ENCODE results near the gene TP73.
"Not testable (repeated sequence)": the region's sequence is repeated elsewhere in the genome, so short reads cannot be mapped to it uniquely, and the experiment has no call there.

TP73 gene

DNA sequence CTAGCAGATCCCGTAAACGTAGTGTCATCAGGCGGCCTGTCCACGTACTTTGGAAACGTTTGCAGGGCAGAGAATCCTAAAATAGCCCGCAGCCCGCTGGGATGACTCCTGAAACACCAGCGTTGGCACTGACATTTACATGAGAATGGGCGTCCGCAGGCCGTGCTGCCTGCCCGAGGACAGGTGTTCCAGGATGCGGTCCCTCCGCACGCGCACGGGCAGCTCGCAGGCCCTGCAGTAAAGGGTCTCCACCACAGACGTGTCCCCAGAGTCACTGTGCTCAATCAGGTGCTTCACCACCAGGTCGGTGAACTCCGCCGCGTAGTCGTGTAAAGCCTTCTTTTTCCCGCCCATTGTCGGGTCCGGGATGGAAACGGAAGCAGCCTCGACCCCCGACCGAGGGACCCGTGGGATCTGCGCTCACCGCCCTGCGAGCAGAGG is 94.1 kb downstream of the TP73 start:
- peak in 2 of 3 experiments; percentile 41 to 50 for DNase-seq

DNA sequence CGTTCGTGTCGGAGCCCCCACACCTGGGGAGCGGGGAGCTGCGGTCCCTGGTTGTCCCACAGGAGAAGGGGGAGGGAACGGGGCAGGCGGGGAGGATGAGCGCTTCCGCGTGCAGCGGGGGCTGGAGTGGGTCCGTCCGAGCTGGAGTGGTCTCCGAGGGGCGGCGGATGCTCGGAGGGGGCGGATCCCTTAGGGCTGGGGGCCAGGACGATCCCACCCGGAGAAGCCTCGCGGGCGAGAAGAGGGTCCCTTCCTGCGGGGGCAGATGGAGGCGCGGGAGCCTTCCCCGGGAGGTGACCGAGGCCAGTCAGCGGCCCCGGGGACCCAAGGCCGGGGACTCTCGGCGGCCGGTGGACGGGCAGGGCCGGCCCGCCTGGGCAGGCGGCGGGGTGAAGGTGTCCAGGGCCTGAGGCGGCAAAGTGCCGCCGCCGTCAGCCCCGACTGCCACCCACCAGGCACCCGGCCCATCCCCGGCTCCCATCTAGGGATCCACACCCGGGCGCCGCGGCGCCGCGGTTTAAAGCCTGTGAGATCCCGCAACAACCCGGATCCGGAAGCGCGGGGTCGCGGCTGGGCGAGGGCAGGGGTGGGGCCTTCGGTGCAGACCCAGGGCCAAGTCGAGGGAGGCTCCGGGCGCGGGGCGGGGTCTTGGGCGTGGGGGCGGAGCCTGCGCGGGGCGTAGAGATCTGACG is 94.7 kb downstream of the TP73 start:
- peak in 2 of 3 experiments; percentile 88 to 91 for DNase-seq

DNA sequence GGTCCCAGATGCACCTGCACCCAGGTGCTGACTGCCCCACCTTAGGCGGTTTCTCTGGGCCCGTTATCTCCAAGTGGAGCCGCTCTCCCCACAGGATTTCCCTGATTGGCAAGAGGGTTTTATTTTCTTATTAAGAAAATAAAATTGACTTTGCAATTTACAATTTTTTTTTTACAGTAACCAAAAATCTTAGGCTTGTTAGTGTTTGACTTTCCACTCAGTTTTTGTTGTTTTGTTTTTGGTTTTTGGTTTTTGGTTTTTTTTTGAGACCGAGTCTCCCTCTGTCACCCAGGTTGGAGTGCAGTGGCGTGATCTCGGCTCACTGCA is 95.2 kb downstream of the TP73 start:
- no peak for DNase-seq

GRCh38 chr1:3747903-3748302 is 95.6 kb downstream of the TP73 start:
- peak in 1 of 3 experiments; percentile 22 for DNase-seq

DNA sequence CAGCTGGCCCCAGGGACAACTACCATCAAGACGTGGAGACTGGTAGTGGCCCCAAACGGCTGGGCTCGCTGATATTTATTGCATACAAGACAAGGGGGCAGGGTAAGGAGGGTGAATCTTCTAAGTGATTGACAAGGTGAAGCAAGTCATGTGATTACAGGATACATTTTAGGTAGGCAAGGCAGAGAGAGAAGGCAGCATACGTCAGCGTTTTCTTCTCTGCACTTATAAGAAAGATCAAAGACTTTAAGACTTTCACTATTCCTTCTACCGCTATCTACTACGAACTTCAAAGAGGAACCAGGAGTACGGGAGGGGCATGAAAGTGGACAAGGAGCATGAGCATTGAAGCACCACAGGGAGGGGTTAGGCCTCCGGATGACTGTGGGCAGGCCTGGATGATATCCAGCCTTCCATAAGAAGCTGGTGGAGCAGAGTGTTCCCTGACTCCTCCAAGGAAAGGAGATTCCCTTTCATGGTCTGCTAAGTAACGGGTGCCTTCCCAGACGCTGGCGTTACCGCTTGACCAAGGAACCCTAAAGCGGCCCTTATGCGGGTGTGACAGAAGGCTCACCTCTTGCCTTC is 96.1 kb downstream of the TP73 start:
- not testable (repeated sequence) for DNase-seq

DNA sequence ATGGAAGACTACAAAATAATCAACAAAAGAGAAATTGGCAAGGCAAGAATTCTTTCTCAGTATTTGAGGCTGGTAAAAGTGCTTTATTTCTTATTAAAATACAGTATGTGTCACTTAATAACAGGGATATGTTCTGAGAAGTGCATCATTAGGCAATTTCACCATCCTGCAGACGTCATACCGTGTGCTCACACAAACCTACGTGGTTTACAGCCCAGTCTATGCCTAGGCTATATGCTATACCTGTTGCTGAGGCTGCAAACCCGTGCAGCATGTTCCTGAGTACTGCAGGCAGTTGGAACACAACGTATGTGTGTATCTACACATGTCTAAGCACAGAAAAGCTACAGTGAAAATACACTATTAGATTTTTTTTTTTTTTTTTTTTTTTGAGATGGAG is 97.2 kb downstream of the TP73 start:
- no peak for DNase-seq

DNA sequence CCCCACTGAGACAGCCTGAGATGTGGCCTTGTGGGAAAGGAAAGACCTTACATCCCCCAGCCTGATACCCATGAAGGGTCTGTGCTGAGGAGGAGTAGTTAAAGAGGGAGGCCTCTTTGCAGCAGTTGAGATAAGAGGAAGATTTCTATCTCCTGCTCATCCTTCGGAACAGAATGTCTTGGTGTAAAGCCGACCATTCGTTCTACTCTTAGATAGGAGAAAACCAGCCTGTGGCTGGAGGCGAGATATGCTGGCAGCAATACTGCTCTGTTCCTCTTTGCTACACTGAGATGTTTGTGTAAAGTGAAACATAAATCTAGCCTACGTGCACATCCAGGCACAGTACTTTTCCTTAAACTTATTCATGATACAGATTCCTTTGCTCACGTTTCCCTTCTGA is 98.4 kb downstream of the TP73 start:
- DNase-seq = no peak

- DNase-seq = no peak
Observed at GRCh38 chr1:3752400-3752945, 100.2 kb downstream of the TP73 start, which contains the start of gene CCDC27. Gene CCDC27, plus strand, starts transcription at chr1:3752450. Its CDS starts 32 bp downstream, at chr1:3752482.

DNA sequence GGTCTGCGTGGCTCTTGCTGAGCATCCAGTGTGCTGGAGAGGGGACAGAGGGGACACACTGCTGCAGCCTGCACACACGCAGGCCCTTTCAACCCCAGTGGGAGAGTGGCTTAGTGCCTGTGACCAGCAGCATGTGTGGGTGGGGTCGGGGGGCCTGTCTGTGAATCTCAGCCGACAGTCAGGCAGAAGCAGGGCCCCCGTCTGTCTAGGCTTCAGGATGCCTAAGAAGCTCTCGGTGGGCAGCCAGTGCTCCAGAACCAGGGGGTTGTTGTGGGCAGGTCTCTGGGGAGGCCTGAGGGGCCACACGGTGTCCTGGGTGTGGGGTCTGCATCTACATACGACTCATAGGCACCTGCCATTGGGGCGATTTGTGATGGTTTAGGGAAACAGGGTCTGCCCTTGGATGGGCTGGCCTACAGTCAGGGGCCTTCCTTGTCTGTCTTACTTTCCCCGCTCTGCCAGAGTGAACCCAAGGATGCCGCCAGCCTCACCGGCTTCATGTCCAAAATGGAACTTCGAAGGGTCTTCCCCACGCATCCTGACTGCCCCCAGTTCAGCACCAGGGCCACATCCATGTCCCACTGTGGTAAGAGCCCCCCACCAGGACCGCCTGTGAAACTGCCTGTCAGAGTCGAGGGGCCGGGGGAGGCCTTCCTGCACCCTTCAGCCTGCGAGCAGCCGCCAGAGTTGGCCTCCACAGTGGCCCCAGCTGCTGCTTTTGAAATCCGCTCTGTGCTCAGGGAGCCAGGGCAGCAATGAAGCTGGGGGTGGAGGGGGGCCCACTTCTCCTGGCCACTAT is 101.5 kb downstream of the TP73 start:
- no peak for DNase-seq

GRCh38 chr1:3756394-3756793 is 104.1 kb downstream of the TP73 start:
- DNase-seq = no peak

GRCh38 chr1:3759164-3759563 is 106.8 kb downstream of the TP73 start:
- no peak for DNase-seq

GRCh38 chr1:3759796-3760195 is 107.5 kb downstream of the TP73 start:
- DNase-seq = no peak

DNA sequence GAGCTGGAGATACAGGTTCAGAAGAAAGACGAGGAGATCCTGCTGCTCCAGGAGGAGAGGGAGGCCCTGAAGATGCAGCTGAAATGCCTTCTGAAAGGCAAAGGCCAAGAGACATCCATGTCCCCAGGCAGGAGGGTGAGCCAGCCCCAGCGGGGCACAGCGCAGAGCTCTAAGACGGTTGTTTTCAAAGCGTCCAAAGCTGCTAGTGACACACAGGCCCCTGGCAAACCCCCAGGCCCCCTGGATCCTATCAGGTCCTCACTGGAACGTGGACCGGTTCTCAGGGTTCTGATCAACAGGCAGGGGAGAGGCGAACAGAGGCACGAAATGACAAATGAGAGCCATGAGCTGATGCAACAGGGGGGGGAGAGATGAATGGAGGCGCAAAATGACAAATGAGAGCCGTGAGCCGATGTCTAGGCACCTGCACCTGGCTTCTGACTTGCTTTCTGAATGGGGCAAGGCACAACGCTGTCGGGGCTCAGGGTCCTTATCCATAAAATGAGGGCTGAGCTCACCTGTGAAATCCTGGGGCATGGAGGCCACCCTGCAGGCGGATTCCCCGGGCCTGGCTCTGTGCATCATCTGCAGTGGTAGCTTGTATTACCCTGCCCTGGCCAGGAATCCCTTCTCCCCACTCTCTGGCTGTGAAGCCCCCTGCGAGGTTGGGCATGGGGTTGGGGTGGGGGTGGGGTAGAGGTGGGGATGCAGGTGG is 109.1 kb downstream of the TP73 start:
- no peak for DNase-seq

DNA sequence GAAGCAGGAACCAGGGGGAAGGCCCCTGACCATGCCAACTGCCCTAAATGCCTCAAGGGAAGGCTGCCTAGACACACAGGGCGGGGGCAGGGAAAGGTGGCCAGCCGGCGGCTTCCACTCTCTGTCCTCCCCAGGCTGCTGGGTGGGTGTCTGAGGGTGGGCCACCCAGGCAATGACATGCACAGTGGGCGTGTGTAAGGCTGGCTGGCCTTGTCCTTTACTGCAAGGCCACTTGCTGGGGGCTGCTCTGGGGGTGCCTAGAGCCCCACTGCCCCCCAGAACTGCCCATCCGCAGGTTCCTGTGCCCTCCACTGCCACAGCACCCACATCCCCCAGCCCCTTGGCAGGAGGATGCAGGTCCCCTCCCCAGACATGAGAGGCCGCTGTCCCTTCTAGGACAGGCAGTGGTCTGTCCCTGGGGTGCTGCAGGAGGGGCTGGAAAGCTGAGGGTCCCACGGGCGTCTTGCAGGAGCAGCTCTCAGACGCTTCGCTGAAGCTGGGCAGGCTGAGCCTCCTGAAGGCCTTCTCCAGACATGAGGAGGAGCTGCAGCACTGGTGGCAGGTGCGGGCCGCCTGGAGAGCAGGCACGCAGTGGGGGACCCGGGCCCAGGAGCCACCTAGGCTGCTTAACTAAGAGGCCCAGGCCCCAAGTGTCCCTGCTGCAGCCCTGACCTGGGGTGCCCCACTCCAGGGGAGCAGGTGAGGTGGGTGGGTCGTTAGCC is 110.0 kb downstream of the TP73 start:
- DNase-seq = no peak

GRCh38 chr1:3762873-3763228 is 110.5 kb downstream of the TP73 start:
- no peak for DNase-seq

DNA sequence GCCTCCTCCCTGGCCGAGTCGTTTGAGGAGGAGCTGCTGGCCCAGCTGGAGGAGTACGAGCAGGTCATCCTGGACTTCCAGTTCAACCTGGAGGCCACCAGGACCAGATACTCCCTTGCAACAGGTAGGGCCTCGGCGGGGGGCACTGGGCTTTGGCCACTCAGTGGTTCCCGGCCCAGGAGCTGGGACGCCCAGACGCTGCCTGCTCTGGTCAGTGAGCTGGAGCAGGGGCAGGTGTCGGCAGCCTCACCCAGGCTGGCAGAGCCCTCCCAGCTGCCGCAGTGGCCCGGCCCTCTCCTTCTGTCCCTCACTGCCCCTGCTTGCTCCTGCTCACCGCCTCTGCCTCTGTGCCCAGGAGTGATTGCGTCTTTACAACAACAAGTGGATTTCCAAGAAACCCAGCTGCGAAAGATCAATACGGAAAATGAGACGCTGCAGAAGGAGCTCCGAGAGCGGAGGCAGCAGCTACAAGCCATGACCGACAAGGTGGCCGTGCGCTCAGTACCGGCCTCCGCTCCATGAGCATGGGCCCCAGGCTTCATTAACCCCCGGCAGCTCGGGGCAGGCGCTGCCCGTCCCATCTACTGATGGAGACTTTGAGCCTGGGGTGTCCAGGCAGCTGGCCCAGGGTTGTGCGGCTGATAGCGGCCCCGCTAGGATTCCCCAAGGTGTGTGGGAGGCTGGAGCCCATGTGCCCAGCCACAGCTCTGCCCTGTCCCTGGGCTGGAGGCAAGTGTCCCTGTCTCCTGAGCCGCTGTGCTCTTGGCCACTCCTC is 111.2 kb downstream of the TP73 start:
- DNase-seq = no peak

GRCh38 chr1:3767328-3767925 is 115.1 kb downstream of the TP73 start:
- no peak for DNase-seq

DNA sequence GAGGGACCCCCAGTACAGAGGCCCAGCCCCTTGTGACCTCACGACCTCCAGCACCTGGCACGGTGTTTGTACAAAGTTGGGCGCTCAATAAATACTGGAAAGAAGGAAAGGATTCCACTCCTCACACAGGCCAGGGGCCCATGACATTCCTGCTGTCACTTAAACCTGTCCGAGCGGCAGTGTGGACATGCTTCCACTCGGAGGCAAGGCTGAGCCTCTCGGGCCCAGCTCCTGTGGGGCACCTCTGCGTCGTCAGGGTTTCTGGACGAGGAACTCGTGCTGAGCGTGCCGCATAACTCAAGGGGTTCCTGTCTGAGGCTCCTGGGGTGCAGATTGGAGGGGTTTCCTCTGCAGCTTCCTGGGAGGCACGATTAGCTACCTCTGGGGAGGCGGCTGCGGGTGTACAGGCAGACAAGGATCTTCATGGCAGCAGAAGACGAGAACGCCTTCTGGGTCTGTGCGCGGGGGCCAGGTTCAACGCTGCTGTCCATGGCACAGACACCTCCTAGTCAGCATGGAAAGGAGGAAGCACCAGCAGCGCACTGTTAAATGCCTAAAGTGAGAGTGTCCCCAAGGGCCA is 116.6 kb downstream of the TP73 start:
- no peak for DNase-seq

DNA sequence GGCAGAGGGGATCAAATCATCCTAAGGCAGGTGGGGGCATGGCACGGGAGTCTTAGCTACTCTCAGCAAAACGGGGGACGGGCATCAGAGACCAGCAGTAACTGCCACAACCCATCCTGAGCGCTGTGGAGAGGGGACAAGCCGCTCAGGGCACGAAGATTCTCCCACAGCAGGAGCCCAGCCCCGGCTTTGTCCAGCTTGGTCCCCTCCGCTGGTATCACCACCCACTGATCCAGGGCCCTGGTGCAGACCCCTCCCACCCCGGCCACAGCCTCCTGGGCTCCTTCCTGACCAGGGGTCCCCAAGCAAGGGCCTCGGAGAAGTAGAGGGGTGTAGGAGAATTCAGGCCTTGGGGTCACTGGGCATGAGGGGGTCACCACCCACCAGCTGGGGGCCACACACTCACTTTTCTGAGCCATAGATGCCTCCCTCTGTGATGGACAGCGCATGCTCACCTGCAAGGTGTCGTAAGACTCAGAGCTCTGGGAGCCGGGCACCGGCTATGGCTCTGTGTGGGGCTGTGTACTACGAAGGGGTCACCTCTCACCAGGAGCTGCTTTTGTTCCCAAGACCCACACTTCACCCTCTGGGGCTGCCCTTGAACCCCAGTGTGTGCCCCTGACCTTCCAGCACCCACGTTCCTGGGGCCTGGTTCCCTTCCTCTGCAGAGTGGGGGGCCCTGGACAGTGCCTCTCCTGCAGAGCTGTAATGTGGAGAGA is 117.9 kb downstream of the TP73 start:
- no peak for DNase-seq

Data from NCI-H1417 (cell line).